Ishikawa (cell line): ENCODE results near the gene MEI4.

Experiments used
- EGR1 ChIP-seq: IDR thresholded peaks from 2 replicates; pipeline ENCODE4 v1.6.1; 2012
- EP300 ChIP-seq: IDR thresholded peaks from 2 replicates; pipeline ENCODE4 v1.6.1; 2012; ENCODE audit warnings: borderline replicate concordance
- MAX ChIP-seq: IDR thresholded peaks from 2 replicates; pipeline ENCODE4 v1.6.1; 2012
- NFIC ChIP-seq: IDR thresholded peaks from 2 replicates; pipeline ENCODE4 v1.6.1; 2012
- TAF1 ChIP-seq: IDR thresholded peaks from 2 replicates; pipeline ENCODE4 v1.6.1; 2012; ENCODE audit warnings: low read depth, mild to moderate bottlenecking
- YY1 ChIP-seq: IDR thresholded peaks from 2 replicates; pipeline ENCODE4 v1.6.1; 2012; ENCODE audit warnings: low read depth
- TF ChIP-seq, protein P1 (sequence below): IDR thresholded peaks from 2 replicates; pipeline ENCODE4 v1.6.1; 2012
- TF ChIP-seq, protein P2 (sequence below): IDR thresholded peaks from 2 replicates; pipeline ENCODE4 v1.6.1; 2012; ENCODE audit warnings: low read depth, mild to moderate bottlenecking

GRCh38 chr6:77683515-77683914 lies 30.7 kb downstream of the MEI4 start:
- no peak for TF ChIP-seq EP300
- TF ChIP-seq YY1: no peak
- no peak for TF ChIP-seq EGR1
- TF ChIP-seq, protein P1, sequence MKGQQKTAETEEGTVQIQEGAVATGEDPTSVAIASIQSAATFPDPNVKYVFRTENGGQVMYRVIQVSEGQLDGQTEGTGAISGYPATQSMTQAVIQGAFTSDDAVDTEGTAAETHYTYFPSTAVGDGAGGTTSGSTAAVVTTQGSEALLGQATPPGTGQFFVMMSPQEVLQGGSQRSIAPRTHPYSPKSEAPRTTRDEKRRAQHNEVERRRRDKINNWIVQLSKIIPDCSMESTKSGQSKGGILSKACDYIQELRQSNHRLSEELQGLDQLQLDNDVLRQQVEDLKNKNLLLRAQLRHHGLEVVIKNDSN: no peak
- TF ChIP-seq TAF1: no peak
- no peak for TF ChIP-seq MAX
- TF ChIP-seq, protein P2, sequence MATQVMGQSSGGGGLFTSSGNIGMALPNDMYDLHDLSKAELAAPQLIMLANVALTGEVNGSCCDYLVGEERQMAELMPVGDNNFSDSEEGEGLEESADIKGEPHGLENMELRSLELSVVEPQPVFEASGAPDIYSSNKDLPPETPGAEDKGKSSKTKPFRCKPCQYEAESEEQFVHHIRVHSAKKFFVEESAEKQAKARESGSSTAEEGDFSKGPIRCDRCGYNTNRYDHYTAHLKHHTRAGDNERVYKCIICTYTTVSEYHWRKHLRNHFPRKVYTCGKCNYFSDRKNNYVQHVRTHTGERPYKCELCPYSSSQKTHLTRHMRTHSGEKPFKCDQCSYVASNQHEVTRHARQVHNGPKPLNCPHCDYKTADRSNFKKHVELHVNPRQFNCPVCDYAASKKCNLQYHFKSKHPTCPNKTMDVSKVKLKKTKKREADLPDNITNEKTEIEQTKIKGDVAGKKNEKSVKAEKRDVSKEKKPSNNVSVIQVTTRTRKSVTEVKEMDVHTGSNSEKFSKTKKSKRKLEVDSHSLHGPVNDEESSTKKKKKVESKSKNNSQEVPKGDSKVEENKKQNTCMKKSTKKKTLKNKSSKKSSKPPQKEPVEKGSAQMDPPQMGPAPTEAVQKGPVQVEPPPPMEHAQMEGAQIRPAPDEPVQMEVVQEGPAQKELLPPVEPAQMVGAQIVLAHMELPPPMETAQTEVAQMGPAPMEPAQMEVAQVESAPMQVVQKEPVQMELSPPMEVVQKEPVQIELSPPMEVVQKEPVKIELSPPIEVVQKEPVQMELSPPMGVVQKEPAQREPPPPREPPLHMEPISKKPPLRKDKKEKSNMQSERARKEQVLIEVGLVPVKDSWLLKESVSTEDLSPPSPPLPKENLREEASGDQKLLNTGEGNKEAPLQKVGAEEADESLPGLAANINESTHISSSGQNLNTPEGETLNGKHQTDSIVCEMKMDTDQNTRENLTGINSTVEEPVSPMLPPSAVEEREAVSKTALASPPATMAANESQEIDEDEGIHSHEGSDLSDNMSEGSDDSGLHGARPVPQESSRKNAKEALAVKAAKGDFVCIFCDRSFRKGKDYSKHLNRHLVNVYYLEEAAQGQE: no peak
- no peak for TF ChIP-seq NFIC
